Raji (cell line): ENCODE data around the gene GK2.

ENCODE experiments used
- POLR2A ChIP-seq: IDR thresholded peaks from 2 replicates; pipeline ENCODE4 v1.6.1; 2011; ENCODE audit warnings: low read depth, low read length, control low read depth; ENCODE audit not compliant: insufficient read depth

The GK2 gene

DNA sequence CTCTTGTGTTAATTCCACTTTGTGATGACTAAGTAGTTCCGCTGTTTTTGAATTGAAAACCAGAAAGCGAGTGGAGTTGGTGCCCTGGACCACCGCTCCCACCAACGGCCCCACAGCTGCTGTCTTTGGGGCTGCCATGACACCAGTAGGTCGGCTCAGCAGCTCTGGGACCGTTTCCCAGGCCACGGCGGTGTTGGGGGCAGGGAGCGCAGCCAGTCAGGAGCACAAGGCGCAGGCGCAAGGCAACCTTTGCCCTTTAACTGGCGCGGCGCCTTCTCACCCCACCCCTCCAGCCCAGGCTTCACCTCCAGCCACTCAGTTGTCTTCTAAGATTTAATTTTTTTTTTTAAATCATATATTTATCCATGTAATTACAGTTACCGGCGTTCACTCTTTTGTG lies at the start of gene GK2:
Gene GK2 (minus strand): TSS at position 166 of the 400 bp plus-strand sequence. CDS start 28 bp downstream, at position 138.
- no peak for TF ChIP-seq POLR2A

DNA sequence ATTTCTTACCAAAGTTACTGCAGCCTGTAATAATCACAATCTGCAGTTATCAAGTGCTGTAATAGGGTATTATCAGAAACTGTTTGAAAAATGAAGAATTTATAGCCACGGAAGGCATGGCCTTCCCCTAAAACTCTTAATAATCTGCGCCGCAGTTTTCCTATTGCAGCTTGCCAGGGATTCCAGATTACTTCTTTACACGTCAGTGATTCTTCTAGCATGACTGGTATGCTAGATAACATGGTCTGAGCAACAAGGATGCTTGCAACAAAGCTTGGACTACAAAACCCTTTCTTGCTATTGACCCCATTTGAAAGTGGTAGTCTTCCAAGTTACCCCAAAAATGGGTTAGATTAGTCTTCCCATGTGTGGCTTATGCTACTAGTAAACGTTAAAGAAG lies 47.2 kb upstream of the GK2 start:
- no peak for TF ChIP-seq POLR2A

GRCh38 chr4:79454656-79455055 lies 46.6 kb upstream of the GK2 start:
- TF ChIP-seq POLR2A, result no peak

GRCh38 chr4:79450053-79450452 lies 42.0 kb upstream of the GK2 start:
- TF ChIP-seq POLR2A, result no peak

- no peak for TF ChIP-seq POLR2A
Observed at GRCh38 chr4:79446145-79446544, 38.1 kb upstream of the GK2 start.

GRCh38 chr4:79445371-79445781 lies 37.3 kb upstream of the GK2 start:
- TF ChIP-seq POLR2A, result no peak

- TF ChIP-seq POLR2A, result no peak
Observed at GRCh38 chr4:79442422-79442821, 34.4 kb upstream of the GK2 start.

DNA sequence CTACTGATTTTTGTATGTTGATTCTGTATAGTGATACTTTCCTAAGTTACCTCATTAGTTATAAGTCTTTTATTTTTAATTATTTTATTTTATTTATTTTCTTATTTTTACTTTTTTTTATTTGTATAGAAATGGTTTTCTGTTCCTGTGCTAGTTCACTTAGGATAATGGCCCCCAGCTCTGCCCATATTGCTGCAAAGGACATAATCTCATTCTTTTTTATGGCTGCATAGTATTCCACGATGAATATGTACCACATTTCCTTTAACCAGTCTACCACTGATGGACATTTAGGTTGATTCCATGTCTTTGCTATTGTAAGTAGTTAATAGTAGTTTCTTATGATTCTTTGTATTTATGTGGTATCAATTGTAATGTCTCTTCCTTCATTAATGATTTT lies 31.5 kb upstream of the GK2 start:
- no peak for TF ChIP-seq POLR2A

DNA sequence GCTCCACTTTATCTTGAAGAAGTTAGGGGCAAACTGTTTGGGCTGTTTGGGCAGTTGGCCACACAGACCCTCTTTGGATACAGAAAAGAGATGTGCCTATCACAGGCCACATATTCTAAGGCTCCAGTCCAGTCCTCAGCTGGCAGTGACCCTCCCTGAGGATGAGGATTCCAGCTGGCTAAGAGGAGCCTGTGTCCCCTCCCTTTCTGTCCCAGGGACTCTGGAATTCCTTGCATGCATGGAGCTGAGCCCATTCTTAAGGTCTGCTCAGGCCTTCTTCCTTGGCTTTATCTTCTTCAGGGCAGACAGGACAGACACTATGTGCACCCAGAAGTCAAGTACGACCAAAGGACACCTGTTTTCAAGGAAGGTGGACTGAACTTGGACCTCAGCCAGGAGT lies 23.8 kb upstream of the GK2 start:
- no peak for TF ChIP-seq POLR2A

- TF ChIP-seq POLR2A, result no peak
Observed at GRCh38 chr4:79429113-79429903, 21.3 kb upstream of the GK2 start.

DNA sequence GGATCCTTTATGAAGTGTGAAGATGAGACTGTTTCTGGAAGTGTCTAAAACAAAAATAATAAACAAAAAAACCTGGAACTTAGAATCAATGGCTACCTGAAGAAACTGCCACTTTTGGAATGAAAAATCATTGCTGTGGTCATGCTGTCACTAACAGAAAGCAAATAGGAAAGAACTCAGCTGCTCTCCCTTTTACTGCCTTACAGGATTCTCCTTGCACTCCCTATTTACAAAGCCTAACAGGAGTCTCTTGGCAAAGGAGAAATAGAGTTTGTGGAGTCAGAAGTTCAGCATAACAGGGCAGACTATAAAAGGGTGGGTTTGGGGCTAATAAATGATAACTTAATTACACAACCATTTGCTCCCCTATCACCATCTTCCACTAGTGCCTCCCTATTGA lies 19.0 kb upstream of the GK2 start:
- no peak for TF ChIP-seq POLR2A

DNA sequence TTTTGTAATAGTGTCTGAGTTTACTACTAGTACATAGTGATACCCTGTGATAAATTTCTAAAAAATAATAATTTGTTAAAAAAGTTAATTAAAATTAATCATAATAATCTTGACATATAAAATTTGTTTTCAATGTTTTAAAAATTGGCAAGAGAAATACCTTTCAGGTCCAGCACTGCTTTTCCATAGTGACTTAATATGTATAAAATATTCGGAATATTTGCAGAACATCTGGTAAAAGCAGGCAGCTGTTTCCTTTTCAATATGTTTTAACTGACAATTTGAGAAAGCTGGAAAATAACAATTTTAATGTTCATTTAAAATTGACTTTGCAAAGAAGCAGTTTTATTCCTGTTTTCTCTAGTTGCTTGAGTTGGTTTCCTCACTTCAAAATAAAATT lies 17.6 kb upstream of the GK2 start:
- no peak for TF ChIP-seq POLR2A

- no peak for TF ChIP-seq POLR2A
Observed at GRCh38 chr4:79421483-79421882, 13.5 kb upstream of the GK2 start.

DNA sequence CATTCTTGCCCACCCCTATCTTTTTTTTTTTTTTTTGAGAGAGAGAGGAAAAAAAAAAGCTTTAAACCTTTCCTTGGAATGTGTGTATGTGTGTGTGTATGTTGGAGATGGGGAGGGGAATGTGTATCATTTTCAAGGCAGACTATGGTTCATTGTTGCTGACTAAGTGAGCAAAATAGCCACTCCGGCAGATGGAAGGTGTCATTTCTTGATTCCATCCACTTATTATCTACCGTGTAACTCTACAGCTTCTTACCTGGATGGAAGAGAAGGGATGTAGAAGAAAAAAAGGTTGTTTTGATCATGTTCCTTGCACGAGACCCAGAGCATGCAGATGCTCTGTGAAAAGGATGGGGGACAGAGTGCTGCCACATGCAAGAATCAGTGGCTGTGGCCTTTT lies 5.9 kb upstream of the GK2 start:
- TF ChIP-seq POLR2A, result no peak

DNA sequence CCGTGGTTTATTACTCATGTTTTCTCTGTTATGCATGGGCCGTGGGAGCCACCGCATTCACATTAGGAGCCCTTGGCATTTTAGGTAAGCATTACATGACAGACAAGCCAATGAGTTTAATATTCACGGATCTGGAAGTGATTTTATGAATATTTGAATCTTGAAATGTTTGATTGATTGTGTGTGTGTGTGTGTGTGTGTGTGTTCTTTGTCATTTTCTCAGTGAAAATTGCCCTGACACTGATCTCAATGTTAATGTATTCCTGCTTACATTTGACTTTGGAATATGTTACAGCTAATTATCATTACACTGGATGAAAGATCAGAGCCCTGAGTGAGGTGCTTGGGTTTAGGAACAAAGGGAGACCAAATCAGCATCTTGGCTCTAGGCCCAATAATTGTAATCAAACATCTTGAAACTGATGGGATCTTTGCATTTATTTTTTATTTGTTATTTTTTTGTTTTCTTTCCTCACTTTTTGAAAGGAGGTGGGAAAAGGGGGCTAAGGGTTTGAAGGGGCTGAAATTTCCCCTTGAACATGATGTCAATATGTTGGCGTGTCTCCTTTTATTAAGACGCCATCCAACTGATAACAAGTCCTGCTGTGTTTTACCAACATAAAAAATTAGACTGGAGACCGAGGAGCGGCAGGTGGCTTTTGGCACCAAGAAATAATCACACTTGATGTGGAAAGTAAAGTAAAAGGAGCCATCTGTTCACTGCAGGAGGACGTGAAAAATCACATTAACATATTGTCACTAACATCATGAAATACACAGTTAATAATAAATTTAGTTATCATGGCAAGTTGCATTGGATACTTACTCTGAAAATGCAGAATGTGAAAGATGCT lies 5.2 kb upstream of the GK2 start:
- no peak for TF ChIP-seq POLR2A

GRCh38 chr4:79404666-79405065 lies 3.4 kb downstream of the GK2 start:
- TF ChIP-seq POLR2A, result no peak
